Prostate gland (tissue), 2 donors: Measurements from ENCODE around the gene GLG1.

Experiments used
- CTCF ChIP-seq, 4 experiments: fragments of 200-600 bp in 2 of 4; fragments of 450-650 bp in 2 of 4; sonication (generic) in 2 of 4; IDR thresholded peaks; 1 replicate in 3 of 4; 2 replicates in 1 of 4; pipeline ENCODE4 v1.5.1; 2016 to 2019; ENCODE audit warnings: antibody characterized with exemption in 4 of 4, mild to moderate bottlenecking in 2 of 4, moderate library complexity in 2 of 4
- POLR2A ChIP-seq: fragments of 450-650 bp; IDR thresholded peaks from one replicate; pipeline ENCODE4 v1.6.1; 2016; ENCODE audit warnings: antibody characterized with exemption, mild to moderate bottlenecking
- POLR2AphosphoS5 ChIP-seq: sonication (generic); formaldehyde crosslinking; IDR thresholded peaks from one replicate; pipeline ENCODE4 v1.6.1; 2017; ENCODE audit warnings: antibody characterized with exemption

GRCh38 chr16:74649839-74650504, 43.1 kb upstream of the GLG1 start:
- no peak for TF ChIP-seq CTCF (IDR thresholded peaks at IDR 0.05)
- TF ChIP-seq POLR2A: no peak
- no peak for TF ChIP-seq POLR2AphosphoS5
